HepG2 (cell line): ENCODE results near the gene SOST. TPM values are rescaled to one million over a fixed set of nuclear protein-coding genes. Genes with fewer than 3 reads are reported as not detected.

Experiments used
- CEBPG ChIP-seq: IDR thresholded peaks from 2 replicates; pipeline ENCODE4 v1.6.1; 2016
- FOXO4 ChIP-seq: sonication (generic); formaldehyde crosslinking; conservative IDR thresholded peaks from 2 replicates; pipeline ENCODE4 v1.8.1; 2023; ENCODE audit warnings: missing genetic modification reagents
- GABPA ChIP-seq, 2 experiments: IDR thresholded peaks; 2 replicates each; pipeline ENCODE4 v1.6.1; 2011 to 2016; ENCODE audit warnings: low read depth in 2 of 2, low read length in 1 of 2, missing biosample characterization in 1 of 2, missing genetic modification characterization in 1 of 2
- GATA4 ChIP-seq: sonication (generic); IDR thresholded peaks from 2 replicates; pipeline ENCODE4 v1.6.1; 2016; ENCODE audit warnings: antibody characterized with exemption, low read depth, borderline replicate concordance
- HNRNPH1 ChIP-seq: fragments of 200-400 bp; formaldehyde crosslinking; optimal IDR thresholded peaks from 2 replicates; pipeline ENCODE3; 2017; ENCODE audit warnings: mild to moderate bottlenecking, low read depth, low read length
- KIAA2018 ChIP-seq: sonication (generic); formaldehyde crosslinking; IDR thresholded peaks from 2 replicates; pipeline ENCODE4 v1.5.0; 2020; ENCODE audit warnings: mild to moderate bottlenecking, missing genetic modification reagents, borderline replicate concordance
- NFE2L2 ChIP-seq: fragments of 150-350 bp; IDR thresholded peaks from 2 replicates; pipeline ENCODE4 v1.6.1; 2014; ENCODE audit warnings: low read length
- PATZ1 ChIP-seq: sonication (generic); formaldehyde crosslinking; IDR thresholded peaks from 2 replicates; pipeline ENCODE4 v1.4.0; 2020; ENCODE audit warnings: missing genetic modification reagents
- PCBP1 ChIP-seq: fragments of 200-400 bp; formaldehyde crosslinking; IDR thresholded peaks from 2 replicates; pipeline ENCODE4 v1.6.1; 2017; ENCODE audit warnings: mild to moderate bottlenecking, low read depth, low read length, borderline replicate concordance
- ZNF235 ChIP-seq: sonication (generic); formaldehyde crosslinking; IDR thresholded peaks from 2 replicates; pipeline ENCODE4 v1.8.1; 2023; ENCODE audit warnings: mild to moderate bottlenecking, missing genetic modification reagents, borderline replicate concordance
- ZNF33B ChIP-seq: sonication (generic); formaldehyde crosslinking; IDR thresholded peaks from 2 replicates; pipeline ENCODE4 v1.5.1; 2020; ENCODE audit warnings: mild to moderate bottlenecking, missing genetic modification reagents
- ZNF570 ChIP-seq: sonication (generic); formaldehyde crosslinking; IDR thresholded peaks from 2 replicates; pipeline ENCODE4 v1.4.0; 2020; ENCODE audit warnings: mild to moderate bottlenecking, missing genetic modification reagents, borderline replicate concordance
- ZNF800 ChIP-seq: sonication (generic); formaldehyde crosslinking; IDR thresholded peaks from 2 replicates; pipeline ENCODE4 v1.4.0; 2020; ENCODE audit warnings: missing genetic modification reagents
- polyA plus RNA-seq, 8 experiments: library from polyadenylated mRNA; depleted of rRNA in 3 of 8; stranded (reverse) in 7 of 8; unstranded in 1 of 8; fragments of >200 nt; fragmentation: Illumina TruSeq in 4 of 8; extraction: Trizol in 4 of 8; gene quantifications; 2 replicates each; pipeline versions ENCODE4 v1.2.1 to v1.2.3, GENCODE V29; 2011 to 2016; ENCODE audit warnings: low read depth in 4 of 8, missing spikeins in 1 of 8, mixed read lengths in 1 of 8; ENCODE audit not compliant: insufficient read depth in 1 of 8
- total RNA-seq, 5 experiments: library from RNA; depleted of rRNA; stranded (reverse); fragments of >200 nt; fragmentation: Illumina TruSeq; extraction: Trizol; gene quantifications; 2 replicates each; pipeline ENCODE4 v1.2.3, GENCODE V29; 2016; ENCODE audit warnings: low read depth in 1 of 5

The SOST gene
- total and polyA plus RNA-seq, 2 of the 13 experiments (the other 11 are each of a cell fraction or from before 2014, with no cell fraction given): not detected

GRCh38 chr17:43720311-43721060, 38.1 kb downstream of the SOST start (continued):
- TF ChIP-seq ZNF800 (CRISPR knock-in tag) (peak; percentile 54; the same call in 1 of the 2 replicates), GABPA (IDR thresholded peaks at IDR 0.05; ENCODE audit: low read depth, low read length) (no peak), GABPA (CRISPR knock-in tag; IDR thresholded peaks at IDR 0.05; ENCODE audit: low read depth) (no peak), NFE2L2 (no peak), CEBPG (no peak), GATA4 (no peak), FOXO4 (CRISPR knock-in tag) (no peak), PCBP1 (no peak), ZNF570 (CRISPR knock-in tag) (no peak), PATZ1 (peak; percentile 89), ZNF235 (CRISPR knock-in tag) (peak; percentile 51; the same call in 1 of the 2 replicates), KIAA2018 (CRISPR knock-in tag) (no peak), ZNF33B (CRISPR knock-in tag) (peak; percentile 34; the same call in 1 of the 2 replicates), HNRNPH1 (no peak)
